HG02588 (cell line): ENCODE measurements around the gene PRKN.

Experiments used
- ATAC-seq: cut with Tn5 transposase; IDR thresholded peaks from one replicate; pipeline ENCODE4 v1.9.1; 2021; ENCODE audit warnings: mild to moderate bottlenecking, moderate library complexity; ENCODE audit not compliant: unreplicated experiment

The PRKN gene

DNA sequence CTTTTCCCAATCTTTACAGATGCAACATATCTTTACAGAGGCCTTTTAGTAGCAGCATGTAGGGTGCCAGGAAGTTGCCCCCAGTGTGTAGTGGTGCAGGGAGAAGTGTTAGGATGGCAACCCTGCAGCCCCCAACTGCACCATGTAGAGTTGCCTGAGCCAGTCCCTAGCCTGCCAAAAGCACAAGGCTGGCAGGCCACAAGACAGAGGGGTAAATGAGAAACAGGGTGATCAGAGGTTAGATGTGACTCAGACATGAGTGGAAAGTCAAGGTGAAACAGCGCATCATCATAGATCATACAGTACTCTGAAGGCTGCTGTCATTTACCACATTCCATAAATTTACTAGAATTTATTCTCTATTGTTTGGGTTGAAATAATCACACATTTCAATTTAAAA, 467.5 kb downstream of the PRKN start:
- no peak for ATAC-seq

DNA sequence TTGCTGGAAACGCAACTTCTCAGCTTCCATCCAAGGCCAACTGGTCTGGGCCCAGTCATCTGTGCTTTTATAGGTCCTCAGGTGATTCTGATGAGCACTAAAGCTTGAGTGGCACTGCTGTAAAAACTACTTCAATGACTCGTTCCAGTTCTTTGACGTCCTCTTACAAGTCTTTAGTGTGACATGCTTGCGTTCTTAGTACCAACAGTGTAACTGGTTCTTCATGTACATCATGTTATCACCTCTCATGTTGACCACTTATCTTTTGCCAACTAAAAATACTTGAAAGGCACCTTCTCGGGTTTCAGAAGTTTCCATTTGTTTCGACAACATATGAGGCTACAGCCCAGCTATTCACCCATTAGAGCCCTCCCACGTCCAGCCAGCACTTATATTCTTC, 468.9 kb downstream of the PRKN start:
- no peak for ATAC-seq

DNA sequence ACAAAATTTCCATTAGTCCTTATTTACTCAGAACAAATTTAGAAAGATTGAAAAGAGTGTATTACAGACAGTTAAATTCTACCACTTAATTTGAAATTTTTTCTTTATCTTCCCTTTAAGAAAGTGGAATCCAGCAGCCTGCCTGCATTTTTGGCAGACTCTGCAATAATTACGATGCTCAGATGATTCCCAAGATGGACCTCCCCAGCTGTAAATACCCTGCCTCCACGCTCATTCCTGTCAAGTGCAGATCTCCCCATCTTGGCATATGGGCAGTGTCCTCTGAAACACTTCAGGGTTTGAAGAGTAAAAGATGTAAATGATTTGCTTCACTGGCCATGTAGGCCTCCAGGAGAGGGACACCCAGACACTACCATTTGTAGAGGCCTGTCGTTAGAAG, 471.2 kb downstream of the PRKN start:
- ATAC-seq = no peak

DNA sequence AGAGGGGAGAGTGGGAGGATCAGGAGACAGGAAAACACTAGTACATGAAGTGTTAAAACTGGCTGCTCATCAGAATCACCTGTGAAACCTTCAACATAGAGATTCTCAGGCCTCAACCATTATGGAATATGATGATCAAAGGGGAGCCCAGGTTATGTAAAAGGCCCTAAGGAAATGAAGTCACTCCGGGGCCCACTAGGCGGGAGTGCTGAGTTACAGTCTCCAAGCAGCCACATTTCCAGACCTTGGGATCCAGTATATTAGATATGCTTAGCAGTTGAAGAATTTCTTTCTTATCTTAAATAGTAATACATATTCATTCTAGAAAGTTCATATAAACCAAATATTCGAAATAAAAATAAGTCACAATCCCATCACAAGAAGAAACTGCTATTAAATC, 476.3 kb downstream of the PRKN start:
- no peak for ATAC-seq

DNA sequence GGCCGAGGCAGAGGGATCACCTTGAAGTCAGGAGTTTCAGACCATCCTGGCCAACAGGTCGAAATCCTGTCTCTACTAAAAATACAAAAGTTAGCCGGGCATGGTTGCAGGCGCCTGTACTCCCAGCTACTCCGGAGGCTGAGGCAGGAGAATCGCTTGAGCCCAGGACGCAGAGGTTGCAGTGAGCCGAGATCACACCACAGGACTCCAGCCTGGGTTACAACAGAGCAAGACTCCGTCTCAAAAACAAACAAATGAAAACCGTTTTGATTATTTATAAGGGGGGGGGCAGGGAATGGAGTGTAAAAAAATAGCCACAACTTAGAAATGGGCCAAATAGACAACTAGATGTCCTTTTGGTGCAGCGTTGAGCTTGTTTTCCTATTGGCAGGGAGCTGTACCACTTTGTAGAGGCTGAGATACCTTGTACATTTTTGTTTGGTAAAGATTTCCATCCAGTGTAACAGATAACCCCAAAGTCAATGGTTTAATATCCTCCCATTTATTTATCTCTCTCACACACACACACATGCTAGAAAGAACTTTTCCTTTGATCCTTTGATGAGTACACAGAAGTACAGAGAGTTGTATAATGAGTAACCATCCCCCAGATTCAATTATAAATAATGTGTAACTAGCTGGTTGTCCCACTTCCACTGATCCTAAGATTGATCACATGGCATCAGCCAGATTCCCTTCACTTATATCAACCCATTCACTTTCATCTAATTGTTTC, 477.5 kb downstream of the PRKN start:
- ATAC-seq = no peak

DNA sequence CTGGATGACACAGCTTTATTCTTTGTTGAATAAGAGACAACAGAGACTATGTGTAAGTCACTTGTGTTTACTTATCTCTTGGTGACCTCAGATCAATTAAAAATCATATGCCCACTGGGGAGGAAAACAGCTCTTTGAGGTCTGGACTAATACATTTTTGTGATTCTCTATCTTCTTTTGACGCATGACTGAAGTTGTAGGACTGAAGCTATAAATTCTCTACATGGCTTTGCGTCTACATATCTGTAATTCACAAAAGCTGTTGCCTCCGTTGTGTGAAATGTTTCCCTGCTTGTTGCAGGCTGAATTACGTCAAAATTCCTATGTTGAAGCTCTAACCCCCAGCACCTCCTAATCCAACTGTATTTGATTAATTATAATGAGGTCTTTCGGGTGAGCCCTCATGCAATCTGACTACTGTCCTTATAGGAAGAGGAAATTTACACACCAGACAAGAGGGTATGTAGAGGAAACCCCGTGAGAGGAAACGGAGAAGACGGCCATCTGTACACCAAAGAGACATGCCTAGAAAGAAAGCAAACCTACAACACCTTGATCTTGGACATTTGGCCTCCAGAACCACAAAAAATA, 481.6 kb downstream of the PRKN start:
- ATAC-seq = no peak

DNA sequence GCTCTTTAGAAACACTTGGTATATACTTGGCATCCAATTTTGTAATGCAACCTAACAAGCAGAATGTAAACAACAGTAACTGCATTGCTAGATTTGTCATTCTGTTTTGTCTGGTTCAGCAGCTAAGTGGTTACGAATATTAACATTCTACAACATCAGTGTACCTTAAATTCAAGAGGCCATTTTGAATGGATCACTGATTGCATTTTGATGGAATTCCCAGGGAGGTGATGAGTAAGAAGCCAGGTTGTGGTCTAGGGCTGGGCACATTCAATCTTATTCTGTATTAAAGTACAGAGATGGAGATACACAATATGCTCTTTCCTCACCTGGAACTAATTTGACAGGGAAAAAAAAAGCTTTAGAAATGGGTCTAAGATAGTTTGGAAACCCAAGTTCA, 483.5 kb downstream of the PRKN start:
- no peak for ATAC-seq

DNA sequence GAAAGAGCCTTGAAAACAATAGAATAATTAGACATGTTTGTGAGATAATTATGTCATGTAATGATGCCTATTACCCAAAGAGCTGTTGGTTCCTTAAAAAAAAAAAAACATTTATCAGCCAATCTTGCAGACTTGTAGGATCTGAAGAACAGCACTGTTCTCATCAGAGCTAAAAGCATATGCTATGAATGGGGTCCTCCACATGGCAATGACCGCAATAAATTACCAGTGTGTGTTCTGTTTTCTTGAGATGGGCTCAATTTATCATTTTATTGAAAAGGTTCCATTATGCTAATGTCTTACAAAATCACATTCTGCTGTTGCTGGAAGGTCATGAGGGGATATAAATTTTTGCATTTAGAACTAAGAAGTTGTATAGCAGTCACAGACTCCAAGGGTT, 484.7 kb downstream of the PRKN start:
- ATAC-seq = no peak

DNA sequence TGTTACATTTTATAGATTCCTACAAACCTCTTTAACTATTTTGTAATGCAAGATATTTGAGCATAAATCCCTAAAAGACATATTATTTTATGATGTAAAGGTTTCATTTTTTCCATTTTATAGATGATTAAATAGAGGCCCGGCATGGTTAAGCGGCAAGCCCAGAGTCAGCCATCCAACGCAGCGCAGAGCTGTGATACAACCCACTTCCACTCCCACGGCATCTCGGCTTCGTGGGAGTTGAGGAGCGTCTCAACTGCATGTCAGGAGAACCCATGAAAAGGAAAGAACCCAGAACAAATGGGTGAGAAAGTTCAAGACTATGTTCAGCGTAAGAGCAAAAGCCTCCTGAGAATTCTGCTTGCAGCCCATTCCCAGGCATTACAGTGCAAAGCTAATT, 488.2 kb downstream of the PRKN start:
- no peak for ATAC-seq

DNA sequence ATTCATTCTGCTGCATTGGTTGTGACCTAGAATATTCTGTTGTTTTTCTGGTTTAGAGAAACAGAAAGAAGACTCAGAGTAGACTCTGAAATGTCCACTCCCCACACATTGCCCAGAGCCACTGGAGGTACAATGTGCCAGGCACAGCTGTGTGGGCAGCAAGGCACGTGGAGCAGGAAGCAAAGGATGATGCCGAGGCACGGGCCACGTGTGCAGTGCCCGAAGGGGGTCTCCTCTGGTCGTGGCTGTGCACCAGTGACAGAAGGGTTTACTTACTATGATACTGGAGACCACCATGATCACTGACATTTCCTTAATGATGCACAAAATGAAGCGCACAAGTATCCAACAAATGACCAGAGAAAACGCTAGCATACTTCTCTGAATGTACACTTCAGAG, 488.9 kb downstream of the PRKN start:
- no peak for ATAC-seq

DNA sequence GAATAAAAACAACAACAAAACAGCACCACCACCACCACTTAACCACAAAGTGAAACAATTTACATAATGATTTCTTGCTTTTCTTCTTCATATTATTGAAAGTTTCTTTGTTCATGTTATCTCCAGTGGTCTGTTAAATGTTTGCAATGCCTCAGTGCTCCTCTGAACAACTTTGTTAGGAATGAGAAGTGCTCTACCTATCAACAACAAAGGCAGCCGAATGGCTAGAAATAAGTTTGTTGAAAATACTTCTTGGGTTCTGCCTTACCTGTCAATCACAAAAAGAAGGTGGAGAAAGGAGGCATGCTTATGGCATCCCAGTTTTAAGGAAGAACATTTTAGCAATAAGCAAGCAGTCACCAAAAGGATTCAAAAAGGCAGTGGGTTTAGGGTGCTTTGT, 490.2 kb downstream of the PRKN start:
- no peak for ATAC-seq

DNA sequence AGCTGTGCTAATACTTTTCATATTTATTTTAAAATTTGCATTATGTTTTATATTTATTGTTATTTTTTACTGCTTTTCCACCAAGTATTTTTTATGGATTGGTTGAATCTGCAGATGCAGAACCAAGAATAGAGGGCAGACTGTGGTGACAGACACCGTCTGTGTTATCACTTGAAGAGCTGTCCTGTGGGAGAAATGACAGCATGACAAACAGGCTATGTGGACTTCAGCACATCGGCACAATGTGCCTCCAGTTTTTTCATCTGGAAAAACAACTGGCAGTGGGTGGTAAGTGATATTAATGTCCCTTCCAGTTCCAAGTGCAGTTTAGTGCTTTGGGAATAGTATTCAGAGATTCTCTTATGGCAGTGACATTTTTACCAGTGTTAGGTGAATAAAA, 492.9 kb downstream of the PRKN start:
- ATAC-seq = no peak

DNA sequence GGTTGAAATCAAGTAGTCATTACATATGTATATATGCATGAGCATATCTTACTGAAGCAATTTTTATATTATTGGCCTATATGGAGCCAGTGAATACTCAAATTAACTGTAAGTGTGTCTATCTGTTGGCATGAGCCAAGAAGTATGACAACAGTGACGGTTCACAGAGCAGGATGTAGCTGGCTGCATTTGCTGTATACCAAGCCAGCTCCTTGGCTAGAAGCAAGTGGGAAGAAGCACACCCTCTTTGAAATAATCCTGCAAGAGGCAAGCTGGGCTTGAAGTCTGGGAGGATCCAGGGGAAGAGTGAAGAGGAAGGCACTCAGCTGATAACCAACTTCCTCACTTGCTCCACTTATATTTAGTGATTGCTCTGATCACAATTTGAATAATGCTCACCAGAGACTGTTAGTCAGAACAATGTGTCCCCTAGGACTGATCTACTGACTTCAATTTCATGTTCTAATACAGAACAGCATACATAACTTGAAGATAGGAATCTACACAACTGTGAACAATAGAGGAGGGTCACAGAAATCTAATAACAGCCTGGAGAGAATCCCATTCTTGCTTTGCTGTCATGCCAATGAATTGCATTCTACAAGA, 497.3 kb downstream of the PRKN start:
- ATAC-seq = no peak

DNA sequence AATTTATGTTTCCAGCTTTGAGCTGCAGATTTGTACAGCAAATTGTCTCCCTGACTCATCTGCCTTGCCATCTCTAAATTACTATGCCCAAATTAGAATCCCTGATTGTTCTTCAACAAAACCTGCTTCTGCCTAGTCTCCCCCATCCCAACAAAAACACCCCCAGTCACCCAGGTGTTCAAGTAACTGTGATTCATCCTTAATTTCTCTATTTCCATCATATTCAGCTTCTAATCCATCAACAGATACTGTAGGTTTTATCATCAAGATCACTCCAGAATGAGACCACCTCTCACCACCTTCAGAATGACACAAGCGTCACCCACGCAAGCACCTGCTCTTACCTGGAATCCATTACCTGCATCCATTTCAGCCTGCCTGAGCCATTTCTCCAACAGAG, 498.5 kb downstream of the PRKN start:
- no peak for ATAC-seq

DNA sequence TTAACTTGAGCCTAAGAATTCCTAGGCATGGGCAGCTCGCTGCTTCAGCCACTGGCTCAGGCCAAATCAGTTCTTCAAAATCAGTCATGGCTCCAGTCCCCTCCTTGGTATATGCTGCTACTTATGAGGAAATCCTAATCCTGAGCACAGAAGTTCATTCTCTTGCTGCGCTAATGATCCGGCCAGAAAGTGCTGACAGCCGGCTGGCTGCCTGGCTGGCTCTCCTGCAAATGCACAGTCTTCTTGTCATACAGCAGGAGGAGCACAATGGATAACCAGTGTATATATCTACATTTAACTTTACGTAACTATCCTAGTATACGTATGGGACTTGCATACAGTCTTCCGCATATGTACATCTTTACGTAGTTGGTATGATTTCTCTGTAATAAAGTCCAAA, 500.8 kb downstream of the PRKN start:
- no peak for ATAC-seq

DNA sequence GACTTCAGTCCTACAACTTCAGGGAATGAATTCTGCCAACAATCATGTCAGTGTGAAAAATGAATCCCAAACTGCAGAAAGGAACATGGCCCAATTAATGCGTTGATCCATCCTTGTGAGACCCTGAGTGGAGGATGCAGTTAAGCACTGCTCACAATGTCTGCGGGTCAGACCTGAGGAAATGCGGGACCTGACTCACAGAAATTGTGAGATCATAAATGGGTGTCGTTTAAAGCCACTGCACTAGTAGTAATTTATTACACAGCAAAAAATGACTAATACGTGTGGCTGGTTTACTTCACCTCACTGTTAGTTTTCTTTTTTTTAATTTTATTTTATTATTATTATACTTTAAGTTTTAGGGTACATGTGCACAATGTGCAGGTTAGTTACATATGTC, 505.0 kb downstream of the PRKN start:
- no peak for ATAC-seq

DNA sequence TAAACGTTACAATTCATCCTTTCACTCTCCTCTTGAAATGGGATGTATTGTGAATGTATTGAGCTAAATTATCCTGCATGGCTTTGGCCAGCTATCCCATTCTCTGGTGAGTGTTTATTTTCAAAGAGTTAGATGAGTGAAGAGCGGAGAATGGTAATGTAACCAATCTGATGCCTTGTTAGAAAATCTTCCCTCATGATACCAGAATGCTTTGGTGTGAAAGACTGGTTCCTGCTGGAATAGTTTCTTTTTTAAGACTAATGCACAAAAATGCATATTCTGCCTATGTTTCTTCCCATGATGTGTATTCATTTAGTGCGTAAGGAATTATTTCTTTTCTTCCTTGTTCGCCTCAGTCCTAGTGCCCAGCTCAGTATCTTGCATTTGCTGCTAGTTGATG, 506.7 kb downstream of the PRKN start:
- ATAC-seq = no peak

DNA sequence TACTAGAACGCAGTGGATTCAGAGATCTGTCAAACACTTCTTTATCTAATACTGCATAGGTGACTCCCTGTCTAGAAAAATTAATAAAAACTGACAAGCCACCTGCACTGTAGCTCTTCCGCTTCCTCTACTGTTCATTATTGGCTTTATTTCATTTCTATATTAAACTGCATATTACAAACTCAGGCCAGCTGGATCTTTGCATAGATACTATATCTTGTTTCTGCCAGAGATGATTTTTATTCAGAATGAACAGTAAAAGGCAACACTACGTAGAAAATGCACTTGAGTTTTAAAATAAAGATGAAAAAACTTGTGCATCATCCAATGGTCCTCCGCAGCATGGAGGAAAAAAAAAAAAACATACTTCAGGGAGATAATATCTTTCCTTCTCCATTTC, 508.3 kb downstream of the PRKN start:
- ATAC-seq = no peak

DNA sequence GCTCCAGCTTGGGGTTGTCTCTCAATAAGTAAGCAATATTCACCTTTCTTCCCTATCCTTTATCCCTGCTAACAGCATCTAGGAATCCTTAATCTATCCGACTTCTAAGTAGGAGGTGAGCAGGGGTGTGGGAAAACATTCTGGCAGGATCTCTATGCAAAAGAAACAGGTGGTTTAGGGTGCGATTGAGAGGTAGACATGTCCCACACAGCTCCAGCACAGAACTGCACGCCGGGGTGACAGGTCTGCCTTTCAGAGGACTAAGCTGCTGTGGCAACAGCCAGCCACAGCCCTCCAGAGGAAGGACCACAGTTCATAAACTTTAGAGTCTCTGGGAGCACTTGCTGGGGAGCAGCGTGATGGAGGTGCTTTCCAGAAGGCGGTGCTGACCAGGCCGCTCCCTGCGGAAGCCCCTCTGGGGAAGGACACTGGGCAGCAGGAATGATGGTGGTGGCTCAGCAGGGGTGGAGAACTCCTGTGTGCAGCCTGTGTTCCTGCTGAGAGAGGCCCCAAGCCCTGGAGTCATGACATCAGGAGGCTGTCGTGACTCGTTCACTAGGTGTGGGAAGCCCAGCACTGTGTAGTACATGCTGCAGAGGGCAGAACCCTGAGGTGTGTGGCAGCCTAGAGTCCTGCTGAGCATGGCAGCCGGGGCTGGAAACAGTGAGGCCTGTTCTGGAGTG, 509.6 kb downstream of the PRKN start:
- ATAC-seq = no peak

DNA sequence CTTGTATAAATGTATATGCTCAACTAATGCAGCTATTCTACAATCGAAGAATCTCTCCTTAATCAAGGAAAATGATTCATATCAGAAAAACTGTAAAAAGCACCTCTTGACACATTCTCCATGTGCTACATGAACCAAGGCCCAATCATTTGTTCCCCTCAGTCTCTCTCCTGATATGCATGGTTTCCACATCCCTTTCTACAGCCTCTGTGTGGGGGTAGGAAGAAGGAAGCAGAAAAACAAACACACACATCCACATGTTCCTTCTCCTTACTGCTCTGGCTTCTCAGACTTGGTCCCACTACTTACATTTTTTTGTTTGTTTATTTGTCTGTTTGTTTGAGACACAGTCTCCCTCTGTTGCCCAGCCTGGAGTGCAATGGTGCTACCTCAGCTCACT, 510.5 kb downstream of the PRKN start:
- no peak for ATAC-seq

DNA sequence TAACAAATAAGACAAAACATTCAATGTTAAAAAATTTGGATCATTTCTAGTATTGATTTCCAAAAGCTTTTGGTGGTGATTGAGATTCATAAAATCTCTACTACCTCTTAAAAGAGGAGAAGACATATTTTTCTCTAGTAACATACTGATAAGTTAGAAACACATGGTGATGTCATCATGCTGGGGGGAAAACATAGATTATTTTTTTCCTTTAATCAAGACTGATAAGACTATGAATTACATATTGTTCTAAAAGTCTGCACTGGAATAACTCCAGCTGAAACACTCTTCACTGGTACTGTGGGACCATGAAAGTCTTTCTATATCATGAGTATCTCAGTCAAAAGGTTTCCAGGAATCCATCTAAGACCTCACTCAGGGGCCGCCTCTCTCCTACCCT, 515.8 kb downstream of the PRKN start:
- ATAC-seq = no peak

DNA sequence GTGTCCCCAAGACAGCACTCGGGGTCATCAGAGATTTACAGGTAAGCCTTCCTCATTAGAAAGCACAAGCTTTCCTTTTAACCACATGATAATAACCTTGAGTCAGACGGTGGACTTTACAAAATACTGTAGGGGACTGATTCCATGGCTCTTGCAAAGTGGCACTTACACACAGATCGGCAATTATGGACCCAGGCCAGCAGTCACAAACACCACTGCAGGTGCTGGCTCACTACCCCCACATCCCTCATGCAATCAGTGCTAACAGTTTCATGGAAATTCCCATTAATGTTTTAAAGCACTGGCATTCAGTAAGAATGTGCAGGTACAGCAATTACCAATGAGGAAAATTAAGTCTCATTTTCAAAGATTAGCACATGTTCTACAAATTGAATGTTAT, 516.5 kb downstream of the PRKN start:
- ATAC-seq = no peak
